CD4-positive, alpha-beta T cell (primary cell): ENCODE results near the gene CLRN3. TPM values are rescaled to one million over a fixed set of nuclear protein-coding genes. Genes with fewer than 3 reads are reported as not detected.

Source experiments
- ATAC-seq: fragments of 200-7000 bp; cut with Tn5 transposase; one replicate; pipeline ENCODE4 v1.10.0; 2022; ENCODE audit warnings: mild to moderate bottlenecking; ENCODE audit not compliant: poor library complexity
- CTCF ChIA-PET: fragments of 350-600 bp; sonication (Branson Sonifier 250); formaldehyde crosslinking; loops from one replicate; lab custom pipeline; 2021; ENCODE audit warnings: antibody characterized with exemption, inconsistent platforms; lab: Charles Lee
- POLR2A ChIA-PET: fragments of 350-600 bp; sonication (Branson Sonifier 250); formaldehyde crosslinking; loops from one replicate; lab custom pipeline; 2021; ENCODE audit warnings: antibody characterized with exemption, inconsistent platforms; lab: Charles Lee
- DNase-seq, 14 experiments: peaks; one replicate each; pipeline ENCODE4 v3.0.0-alpha.2; 2013 to 2020; ENCODE audit warnings: mixed read lengths in 2 of 14
- H3K27ac ChIP-seq, 2 donors: one replicate each; pipeline versions ENCODE4 v1.5.1 to v1.7.0; 2013; ENCODE audit warnings: low read length in 2 of 2, low read depth in 1 of 2, mild to moderate bottlenecking in 1 of 2
- H3K27me3 ChIP-seq, 2 experiments: 1 replicate in 1 of 2; 2 replicates in 1 of 2; pipeline versions ENCODE4 v1.6.1 to v1.7.0; 2013; ENCODE audit warnings: low read length in 2 of 2, control low read depth in 1 of 2, mild to moderate bottlenecking in 1 of 2, moderate library complexity in 1 of 2; ENCODE audit not compliant: insufficient read depth in 2 of 2, control insufficient read depth in 1 of 2
- H3K36me3 ChIP-seq: one replicate; pipeline ENCODE4 v1.6.1; 2013; ENCODE audit warnings: low read length, control low read depth; ENCODE audit not compliant: insufficient read depth
- H3K4me1 ChIP-seq: one replicate; pipeline ENCODE4 v1.6.1; 2013; ENCODE audit warnings: low read length, control low read depth; ENCODE audit not compliant: insufficient read depth
- H3K4me3 ChIP-seq: one replicate; pipeline ENCODE4 v1.5.1; 2013; ENCODE audit warnings: mild to moderate bottlenecking, low read length, moderate library complexity
- H3K9me3 ChIP-seq, 2 experiments: 1 replicate in 1 of 2; 2 replicates in 1 of 2; pipeline versions ENCODE4 v1.6.1 to v1.7.0; 2013; ENCODE audit warnings: low read length in 2 of 2, mild to moderate bottlenecking in 2 of 2, control low read depth in 1 of 2, moderate library complexity in 1 of 2; ENCODE audit not compliant: control insufficient read depth in 1 of 2, insufficient read depth in 1 of 2
- H3K27ac Mint-ChIP-seq: one replicate; pipeline ENCODE4 v1.8.0; 2020; ENCODE audit warnings: mixed read lengths
- H3K27me3 Mint-ChIP-seq: one replicate; pipeline ENCODE4 v1.8.0; 2021; ENCODE audit warnings: mixed read lengths
- H3K36me3 Mint-ChIP-seq: one replicate; pipeline ENCODE4 v1.8.0; 2021; ENCODE audit warnings: low read depth, mixed read lengths
- H3K4me1 Mint-ChIP-seq: one replicate; pipeline ENCODE4 v1.8.0; 2021; ENCODE audit warnings: low read depth, mixed read lengths
- H3K4me3 Mint-ChIP-seq: one replicate; pipeline ENCODE4 v1.8.0; 2020; ENCODE audit warnings: mild to moderate bottlenecking, mixed read lengths
- H3K9me3 Mint-ChIP-seq: one replicate; pipeline ENCODE4 v1.8.0; 2020; ENCODE audit warnings: mixed read lengths
- CTCF ChIP-seq: fragments of 200-600 bp; IDR thresholded peaks from one replicate; pipeline ENCODE4 v1.8.0; 2022; ENCODE audit warnings: antibody characterized with exemption, mild to moderate bottlenecking
- intact Hi-C, 2 experiments: fragments of 100-400 bp; cut with DNase I in 1 of 2; cut with micrococcal nuclease in 1 of 2; formaldehyde crosslinking; loops; one replicate each; pipeline versions ENCODE4 v1.15.1 to v1.9.0; 2023 to 2025; cut with DNase I, micrococcal nuclease
- total RNA-seq, 174 experiments: library from RNA in 2 of 174; stranded (reverse) in 2 of 174; gene quantifications; one replicate each; pipeline ENCODE4 v1.2.3 and lab custom pipeline; 2021 to 2026

Gene CLRN3
- total RNA-seq, 2 experiments from 2014 or later: not detected

- CTCF ChIA-PET: no interaction called here
- no peak for TF ChIP-seq CTCF
- Histone ChIP-seq H3K27me3 (no peaks in the 10 kb centered on the region), H3K4me3 (no peak overlapping the region), H3K27ac (no peak overlapping the region), H3K4me1 (peaks cover under 1% of the 10 kb centered on the region), H3K9me3 (no peaks in the 10 kb centered on the region), H3K36me3 (no peaks in the 10 kb centered on the region)
- DNase-seq: no peak
- intact Hi-C loops: no loop called here
- no peak overlapping the region for H3K4me3 Mint-ChIP-seq
- no peaks in the 10 kb centered on the region for H3K9me3 Mint-ChIP-seq
- ATAC-seq: no peak
- H3K4me1 Mint-ChIP-seq: no peaks in the 10 kb centered on the region
- H3K36me3 Mint-ChIP-seq: no peaks in the 10 kb centered on the region
- no peak overlapping the region for H3K27ac Mint-ChIP-seq
- POLR2A ChIA-PET: no interaction called here
- no peaks in the 10 kb centered on the region for H3K27me3 Mint-ChIP-seq
These were observed 22.6 kb upstream of the CLRN3 start for GRCh38 chr10:127915324-127915723.

GRCh38 chr10:127913368-127913759, 20.6 kb upstream of the CLRN3 start:
- Mint-ChIP-seq H3K4me1 (no peaks in the 10 kb centered on the region), H3K27ac (no peak overlapping the region)
- CTCF ChIA-PET: no interaction called here

DNA sequence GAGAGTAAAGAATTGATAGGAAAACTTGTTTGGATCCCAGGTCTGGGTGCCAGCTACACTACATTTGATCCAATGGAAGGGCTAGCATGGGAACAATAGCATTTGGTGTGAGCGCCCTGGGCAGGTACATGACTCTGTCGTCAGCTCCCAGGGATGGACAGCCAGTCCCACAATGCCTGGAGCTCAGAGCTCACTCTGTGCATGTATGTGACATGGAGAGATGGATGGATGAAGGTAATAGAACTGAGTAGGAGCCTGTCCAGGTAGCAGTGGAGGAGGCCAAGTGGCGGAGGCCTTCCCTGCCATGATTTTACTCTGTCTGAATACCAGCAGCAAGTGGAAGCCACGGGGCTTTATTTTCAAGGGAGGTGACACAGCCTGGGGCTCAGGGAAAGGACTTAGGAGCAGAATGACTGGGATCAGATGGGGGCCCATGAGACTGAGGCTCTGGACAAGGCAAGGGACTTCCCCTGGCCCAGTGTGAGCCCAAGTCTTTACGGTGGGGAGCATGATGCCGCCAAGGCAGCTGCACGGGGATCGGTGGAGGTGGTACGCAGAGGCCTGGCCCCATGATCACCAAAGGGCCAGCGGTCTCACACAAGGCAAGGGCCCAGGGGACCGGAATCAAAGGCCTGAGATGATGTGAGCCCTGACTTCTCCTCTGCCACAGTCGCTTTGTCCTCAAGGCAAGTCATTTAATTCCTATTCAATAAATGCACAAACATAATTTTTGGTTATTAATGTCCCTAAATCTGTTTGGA, 20.0 kb upstream of the CLRN3 start:
- Histone ChIP-seq H3K27ac (no peak overlapping the region), H3K4me1 (peaks cover 1% of the 10 kb centered on the region), H3K27me3 (peaks cover 5 to 12% of the 10 kb centered on the region in 2 experiments), H3K4me3 (no peak overlapping the region), H3K9me3 (no peaks in the 10 kb centered on the region), H3K36me3 (no peaks in the 10 kb centered on the region)
- no peak overlapping the region for H3K4me3 Mint-ChIP-seq
- CTCF ChIA-PET: no interaction called here
- ATAC-seq (no peak), DNase-seq (no peak)
- no peak for TF ChIP-seq CTCF
- no peaks in the 10 kb centered on the region for H3K9me3 Mint-ChIP-seq
- POLR2A ChIA-PET: no interaction called here
- H3K27ac Mint-ChIP-seq: no peak overlapping the region
- peaks cover 13% of the 10 kb centered on the region for H3K27me3 Mint-ChIP-seq
- intact Hi-C loops: no loop called here
- no peaks in the 10 kb centered on the region for H3K4me1 Mint-ChIP-seq
- H3K36me3 Mint-ChIP-seq: no peaks in the 10 kb centered on the region

More at GRCh38 chr10:127913368-127913759, 20.6 kb upstream of the CLRN3 start:
- no peak for DNase-seq
- Histone ChIP-seq H3K36me3 (no peaks in the 10 kb centered on the region), H3K27ac (no peak overlapping the region), H3K27me3 (peaks cover 0 to 7% of the 10 kb centered on the region in 2 experiments), H3K4me1 (no peaks in the 10 kb centered on the region), H3K9me3 (no peaks in the 10 kb centered on the region), H3K4me3 (no peak overlapping the region)
- intact Hi-C loops: no loop called here
- TF ChIP-seq CTCF: no peak
- Mint-ChIP-seq H3K9me3 (no peaks in the 10 kb centered on the region), H3K4me3 (no peak overlapping the region), H3K36me3 (no peaks in the 10 kb centered on the region), H3K27me3 (peaks cover 8% of the 10 kb centered on the region)
- POLR2A ChIA-PET: no interaction called here
- ATAC-seq: no peak
